ENCODE data around the gene IMPDH1.

DNA sequence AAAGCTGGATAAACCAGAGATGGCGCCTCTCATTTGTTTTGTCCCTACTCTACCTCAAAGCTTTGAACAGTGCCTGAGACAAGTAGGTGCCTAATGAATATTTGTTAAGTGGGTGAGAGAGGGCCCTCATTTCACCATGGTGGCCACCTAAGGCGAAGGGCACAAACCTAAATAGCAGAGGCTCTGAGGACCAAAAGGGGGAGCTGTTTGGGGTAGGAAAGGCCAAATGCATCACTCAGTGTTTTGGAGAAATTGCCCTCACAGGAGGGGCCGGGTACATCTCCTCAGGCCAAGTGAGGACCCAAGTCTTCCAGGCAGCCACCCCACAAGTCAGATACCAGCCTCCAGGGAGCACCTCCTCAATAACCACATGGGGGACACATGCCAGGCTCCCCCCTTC is 14.0 kb downstream of the IMPDH1 start:
- TF ChIP-seq CTCF (IDR thresholded peaks at IDR 0.05) = no peak
- TF ChIP-seq EP300 (IDR thresholded peaks at IDR 0.05) = no peak
- TF ChIP-seq POLR2A (IDR thresholded peaks at IDR 0.05; ENCODE audit: low read depth) = no peak
- no peak for TF ChIP-seq POLR2AphosphoS5 (IDR thresholded peaks at IDR 0.05)

Data from esophagus muscularis mucosa (tissue), 4 donors.